K562 (cell line): ENCODE results near the gene GPX6. TPM values are rescaled to one million over a fixed set of nuclear protein-coding genes. Genes with fewer than 3 reads are reported as not detected.

ENCODE experiments used
- CBFA2T3 ChIP-seq: fragments of 450-650 bp; IDR thresholded peaks from 2 replicates; pipeline ENCODE4 v1.6.1; 2017
- E2F1 ChIP-seq: sonication (generic); formaldehyde crosslinking; IDR thresholded peaks from 2 replicates; pipeline ENCODE4 v1.8.1; 2023; ENCODE audit warnings: mild to moderate bottlenecking, missing genetic modification reagents, moderate library complexity
- HDAC8 ChIP-seq: fragments of 450-650 bp; IDR thresholded peaks from 2 replicates; pipeline ENCODE4 v1.6.1; 2016; ENCODE audit warnings: mild to moderate bottlenecking, missing genetic modification characterization, moderate library complexity, missing compliant biosample characterization
- JUNB ChIP-seq: fragments of 450-650 bp; formaldehyde crosslinking; conservative IDR thresholded peaks from 2 replicates; pipeline ENCODE4 v1.4.0; 2020; ENCODE audit warnings: mild to moderate bottlenecking
- MAFF ChIP-seq: IDR thresholded peaks from 2 replicates; pipeline ENCODE4 v1.6.1; 2012; ENCODE audit warnings: low read length, improper control_type of control experiment
- NRF1 ChIP-seq, 2 experiments: fragments of 450-650 bp; IDR thresholded peaks in 1 of 2; conservative IDR thresholded peaks in 1 of 2; 2 replicates each; pipeline ENCODE4 v1.6.1; 2014; ENCODE audit warnings: mild to moderate bottlenecking in 2 of 2
- POLR2AphosphoS5 ChIP-seq: IDR thresholded peaks from 2 replicates; pipeline ENCODE4 v1.6.1; 2011; ENCODE audit warnings: mild to moderate bottlenecking, low read depth, low read length, moderate library complexity; ENCODE audit not compliant: control insufficient read depth, insufficient read depth
- POLR2G ChIP-seq: fragments of 200-400 bp; formaldehyde crosslinking; IDR thresholded peaks from 2 replicates; pipeline ENCODE4 v1.6.1; 2017; ENCODE audit warnings: low read depth, mild to moderate bottlenecking, antibody characterized with exemption, low read length, moderate library complexity
- RNF219 ChIP-seq: fragments of 250-450 bp; sonication (Bioruptor Pico); IDR thresholded peaks from 2 replicates; pipeline ENCODE4 v1.5.0; 2022; ENCODE audit warnings: mild to moderate bottlenecking
- SAP30 ChIP-seq: fragments of 200-600 bp; sonication (generic); IDR thresholded peaks from 2 replicates; pipeline ENCODE4 v1.6.1; 2012; ENCODE audit warnings: borderline replicate concordance, low read depth, mild to moderate bottlenecking, moderate library complexity, low read length, control low read depth, inconsistent platforms; ENCODE audit not compliant: insufficient read depth, poor library complexity, severe bottlenecking
- TAF1 ChIP-seq: IDR thresholded peaks from 2 replicates; pipeline ENCODE4 v1.6.1; 2011; ENCODE audit warnings: mild to moderate bottlenecking, low read length, moderate library complexity; ENCODE audit not compliant: insufficient read depth, control insufficient read depth, severe bottlenecking; ENCODE audit errors: extremely low read depth
- ZFP1 ChIP-seq: fragments of 450-650 bp; formaldehyde crosslinking; IDR thresholded peaks from 2 replicates; pipeline ENCODE4 v1.4.0; 2020; ENCODE audit warnings: mild to moderate bottlenecking, mixed read lengths
- ZNF512 ChIP-seq: IDR thresholded peaks from 2 replicates; pipeline ENCODE4 v1.6.1; 2016; ENCODE audit warnings: missing genetic modification characterization, missing compliant biosample characterization
- ZNF740 ChIP-seq, 3 experiments: fragments of 200-800 bp in 1 of 3; sonication (Bioruptor generic) in 1 of 3; sonication (generic) in 1 of 3; formaldehyde crosslinking in 1 of 3; IDR thresholded peaks; 2 replicates each; pipeline versions ENCODE4 v1.6.1 to v1.8.0; 2016 to 2022; ENCODE audit warnings: mild to moderate bottlenecking in 2 of 3, missing compliant biosample characterization in 2 of 3, missing genetic modification characterization in 2 of 3, missing genetic modification reagents in 1 of 3
- polyA plus RNA-seq, 8 experiments: library from polyadenylated mRNA; depleted of rRNA in 4 of 8; stranded (reverse) in 5 of 8; unstranded in 3 of 8; fragments of >200 nt; fragmentation: Nextera tagmentation in 2 of 8; fragmentation: Illumina TruSeq in 1 of 8; extraction: Ambion mirVana in 2 of 8; extraction: Trizol in 1 of 8; gene quantifications; 2 replicates each; pipeline versions ENCODE4 v1.2.1 to v1.2.3, GENCODE V29; 2011 to 2014; ENCODE audit warnings: inconsistent platforms in 1 of 8, missing spikeins in 1 of 8
- total RNA-seq, 7 experiments: library from RNA; depleted of rRNA in 6 of 7; stranded (reverse); fragments of >200 nt in 6 of 7; fragmentation: Illumina TruSeq in 2 of 7; extraction: Trizol in 2 of 7; gene quantifications; 2 replicates each; pipeline versions ENCODE4 v1.2.1 to v1.2.3, GENCODE V29; 2011 to 2021; ENCODE audit warnings: low replicate concordance in 1 of 7
- TF ChIP-seq, protein P1 (sequence below): fragments of 250-450 bp; sonication (Bioruptor Pico); IDR thresholded peaks from 2 replicates; pipeline ENCODE4 v1.4.0; 2020; ENCODE audit warnings: mild to moderate bottlenecking, moderate library complexity, borderline replicate concordance

The GPX6 gene
- total and polyA plus RNA-seq, 9 of the 15 experiments (the other 6 are each of a cell fraction or from before 2014, with no cell fraction given), result not detected

- TF ChIP-seq RNF219 (CRISPR knock-in tag) (no peak), TAF1 (peak; percentile 78), POLR2G (peak; percentile 94), CBFA2T3 (no peak; the same call in 1 of the 2 replicates), POLR2AphosphoS5 (peak; percentile 68; the same call in 1 of the 2 replicates), HDAC8 (tag) (0 out of 2 replicates have a peak, but pooled peaks have one; percentile 55), MAFF (0 out of 2 replicates have a peak, but pooled peaks have one; percentile 0), ZFP1 (CRISPR knock-in tag) (no peak), JUNB (CRISPR knock-in tag) (no peak), ZNF512 (tag) (peak; percentile 67), NRF1 (conservative IDR thresholded peaks at IDR 0.05 in 1 of 2, IDR thresholded peaks at IDR 0.05 in 1 of 2) (peak in 1 of 2 experiments; percentile 45; a peak in 3 of 4 replicates), ZNF740 (CRISPR knock-in tag; IDR thresholded peaks at IDR 0.05) (peak; percentile 97), ZNF740 (tag; IDR thresholded peaks at IDR 0.05) (peak in 1 of 2 experiments; percentile 96; a peak in 3 of 4 replicates), SAP30 (no peak), E2F1 (CRISPR knock-in tag) (peak; percentile 28; the same call in 1 of the 2 replicates)
- TF ChIP-seq, protein P1, sequence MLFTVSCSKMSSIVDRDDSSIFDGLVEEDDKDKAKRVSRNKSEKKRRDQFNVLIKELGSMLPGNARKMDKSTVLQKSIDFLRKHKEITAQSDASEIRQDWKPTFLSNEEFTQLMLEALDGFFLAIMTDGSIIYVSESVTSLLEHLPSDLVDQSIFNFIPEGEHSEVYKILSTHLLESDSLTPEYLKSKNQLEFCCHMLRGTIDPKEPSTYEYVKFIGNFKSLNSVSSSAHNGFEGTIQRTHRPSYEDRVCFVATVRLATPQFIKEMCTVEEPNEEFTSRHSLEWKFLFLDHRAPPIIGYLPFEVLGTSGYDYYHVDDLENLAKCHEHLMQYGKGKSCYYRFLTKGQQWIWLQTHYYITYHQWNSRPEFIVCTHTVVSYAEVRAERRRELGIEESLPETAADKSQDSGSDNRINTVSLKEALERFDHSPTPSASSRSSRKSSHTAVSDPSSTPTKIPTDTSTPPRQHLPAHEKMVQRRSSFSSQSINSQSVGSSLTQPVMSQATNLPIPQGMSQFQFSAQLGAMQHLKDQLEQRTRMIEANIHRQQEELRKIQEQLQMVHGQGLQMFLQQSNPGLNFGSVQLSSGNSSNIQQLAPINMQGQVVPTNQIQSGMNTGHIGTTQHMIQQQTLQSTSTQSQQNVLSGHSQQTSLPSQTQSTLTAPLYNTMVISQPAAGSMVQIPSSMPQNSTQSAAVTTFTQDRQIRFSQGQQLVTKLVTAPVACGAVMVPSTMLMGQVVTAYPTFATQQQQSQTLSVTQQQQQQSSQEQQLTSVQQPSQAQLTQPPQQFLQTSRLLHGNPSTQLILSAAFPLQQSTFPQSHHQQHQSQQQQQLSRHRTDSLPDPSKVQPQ (CRISPR knock-in tag), result no peak
Observed at GRCh38 chr6:28489366-28490204, 26.0 kb downstream of the GPX6 start (continued).
